Mesodermal cell (in vitro differentiated cells): ENCODE measurements around the gene GNG2.
"Not testable (repeated sequence)": the region's sequence is repeated elsewhere in the genome, so short reads cannot be mapped to it uniquely, and the experiment has no call there.

Experiments used
- H3K27ac ChIP-seq: 2 replicates; pipeline ENCODE4 v1.7.0; 2013; ENCODE audit warnings: mild to moderate bottlenecking, low read depth, low read length, moderate library complexity; ENCODE audit not compliant: severe bottlenecking
- H3K36me3 ChIP-seq: 2 replicates; pipeline ENCODE4 v1.7.1; 2013; ENCODE audit warnings: mild to moderate bottlenecking, low read length, moderate library complexity; ENCODE audit not compliant: control insufficient read depth, insufficient read depth
- H3K4me1 ChIP-seq: one replicate; pipeline ENCODE4 v1.7.1; 2013; ENCODE audit warnings: mild to moderate bottlenecking, low read length; ENCODE audit not compliant: insufficient read depth, control insufficient read depth, poor library complexity, severe bottlenecking
- H3K4me3 ChIP-seq: 2 replicates; pipeline ENCODE4 v1.7.0; 2013; ENCODE audit warnings: low read length, control low read depth, mild to moderate bottlenecking; ENCODE audit not compliant: insufficient read depth, poor library complexity, severe bottlenecking; ENCODE audit errors: extremely low read depth
- H3K9me3 ChIP-seq: 2 replicates; pipeline ENCODE4 v1.7.1; 2013; ENCODE audit warnings: mild to moderate bottlenecking, low read length, moderate library complexity; ENCODE audit not compliant: control insufficient read depth
- WGBS, 2 experiments: methylation state at CpG; one replicate each; pipeline ENCODE4 v1.1.5; 2013; ENCODE audit warnings: missing lambda C conversion rate in 2 of 2; ENCODE audit not compliant: insufficient coverage in 2 of 2; 5-methylcytosine and 5-hydroxymethylcytosine counted together

Gene GNG2

DNA sequence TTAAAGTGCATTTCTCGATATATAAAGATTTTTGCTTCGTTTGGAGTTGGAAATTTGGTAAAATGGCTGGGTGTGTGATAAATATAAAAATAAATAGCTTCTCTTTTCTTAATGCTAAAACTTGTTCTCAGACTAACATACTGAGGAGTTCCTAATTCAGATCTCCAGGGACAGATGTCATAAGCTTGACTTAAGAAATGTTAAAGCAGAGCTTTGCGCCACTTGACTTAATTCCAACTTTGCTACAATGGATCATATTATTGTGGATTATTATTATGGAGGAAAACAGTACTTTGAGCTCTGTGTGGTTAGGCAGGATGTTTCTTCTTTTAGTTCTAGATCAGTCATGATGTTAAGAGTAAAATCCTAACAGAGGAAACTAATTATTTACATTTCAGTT, 33.8 kb downstream of the GNG2 start:
- no peaks in the 10 kb centered on the region for H3K4me1 ChIP-seq
- WGBS, 2 experiments = no CpG with 5 or more reads among the region's 3 CpGs
- H3K4me3 ChIP-seq = no peak overlapping the region
- H3K27ac ChIP-seq = no peak overlapping the region
- H3K36me3 ChIP-seq = no peaks in the 10 kb centered on the region
- no peaks in the 10 kb centered on the region for H3K9me3 ChIP-seq

DNA sequence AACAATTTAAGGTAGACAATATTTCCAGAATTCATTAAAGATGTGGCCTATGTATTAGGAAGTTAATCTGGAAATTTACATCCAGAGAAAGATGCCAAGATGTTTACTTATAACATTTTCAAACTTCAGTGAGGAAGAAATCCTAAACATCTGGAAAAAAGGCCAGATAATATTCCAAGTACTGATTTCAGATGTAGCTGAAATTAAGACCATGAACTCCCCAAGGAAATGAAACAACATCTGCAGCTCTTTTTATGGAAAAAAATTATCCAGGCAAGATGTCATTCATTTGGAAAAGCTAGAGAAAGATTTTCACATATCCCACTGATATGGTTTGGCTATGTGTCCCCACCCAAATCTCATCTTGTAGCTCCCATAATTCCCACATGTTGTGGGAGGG, 35.0 kb downstream of the GNG2 start:
- no peaks in the 10 kb centered on the region for H3K4me1 ChIP-seq
- no peak overlapping the region for H3K27ac ChIP-seq

DNA sequence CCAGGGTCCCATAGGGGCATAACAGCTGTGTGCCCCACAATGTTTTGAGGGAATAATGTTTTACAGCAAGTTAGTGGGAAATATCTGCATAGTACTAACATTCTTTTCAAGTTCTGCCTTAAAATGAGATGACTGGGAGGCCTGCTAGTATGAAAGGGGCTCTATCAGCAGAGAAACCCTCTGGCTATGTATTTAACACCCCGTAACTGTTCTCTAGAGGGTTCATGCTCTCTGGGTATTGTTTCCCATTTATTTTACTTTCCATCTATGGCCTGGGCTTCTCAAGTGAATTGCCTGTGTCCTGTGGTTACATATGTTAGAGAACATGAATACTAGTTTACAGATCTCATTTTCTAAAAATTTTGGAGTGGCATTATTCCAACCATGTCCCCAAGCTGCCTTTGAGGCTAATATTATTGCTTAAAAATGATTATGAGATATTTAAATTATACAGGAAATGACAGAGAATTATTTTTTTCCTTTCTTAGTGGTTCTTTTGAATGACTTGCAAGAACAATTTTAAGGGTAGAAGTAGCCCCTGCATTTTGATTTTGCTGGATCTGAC, 37.5 kb downstream of the GNG2 start:
- Histone ChIP-seq H3K36me3 (no peaks in the 10 kb centered on the region), H3K9me3 (no peaks in the 10 kb centered on the region), H3K27ac (no peak overlapping the region), H3K4me1 (no peaks in the 10 kb centered on the region), H3K4me3 (no peak overlapping the region)
- no CpG with 5 or more reads among the region's 1 CpG for WGBS, 2 experiments

More for the DNA sequence above, 35.0 kb downstream of the GNG2 start:
- no peaks in the 10 kb centered on the region for H3K9me3 ChIP-seq
- H3K4me3 ChIP-seq = no peak overlapping the region
- H3K36me3 ChIP-seq = no peaks in the 10 kb centered on the region

DNA sequence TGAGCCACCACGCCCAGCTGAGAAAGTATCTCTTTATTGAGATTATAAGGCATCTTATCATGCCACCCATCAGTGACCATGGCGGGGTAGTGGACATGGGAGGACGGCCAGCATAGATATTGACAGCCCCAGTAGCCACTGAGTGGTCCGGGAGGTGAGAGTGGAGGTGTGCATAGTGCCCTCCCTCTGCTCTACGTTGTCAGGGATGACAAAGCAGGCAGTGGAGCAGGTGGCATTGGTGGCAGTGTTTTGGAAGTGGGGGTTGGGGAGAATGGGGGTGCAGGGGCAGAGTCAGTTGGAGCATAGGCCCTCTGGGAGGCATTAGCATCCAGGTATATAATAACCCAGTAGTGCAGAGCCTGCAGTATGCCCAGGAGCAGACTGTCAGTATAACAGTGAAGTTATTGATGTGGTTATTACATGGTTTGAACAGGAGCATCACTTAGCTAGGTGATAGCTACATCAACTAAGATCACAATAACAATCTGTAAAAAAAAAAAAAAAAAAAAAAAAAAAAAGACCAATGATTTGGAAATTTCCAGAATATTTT, 41.1 kb downstream of the GNG2 start:
- no peak overlapping the region for H3K4me3 ChIP-seq
- no peak overlapping the region for H3K27ac ChIP-seq
- 92 to 96% methylated on average over 2 to 5 of the region's 5 CpGs for WGBS, 2 experiments
- peaks cover 3% of the 10 kb centered on the region for H3K4me1 ChIP-seq
- peaks cover 9% of the 10 kb centered on the region for H3K9me3 ChIP-seq
- H3K36me3 ChIP-seq = no peaks in the 10 kb centered on the region

DNA sequence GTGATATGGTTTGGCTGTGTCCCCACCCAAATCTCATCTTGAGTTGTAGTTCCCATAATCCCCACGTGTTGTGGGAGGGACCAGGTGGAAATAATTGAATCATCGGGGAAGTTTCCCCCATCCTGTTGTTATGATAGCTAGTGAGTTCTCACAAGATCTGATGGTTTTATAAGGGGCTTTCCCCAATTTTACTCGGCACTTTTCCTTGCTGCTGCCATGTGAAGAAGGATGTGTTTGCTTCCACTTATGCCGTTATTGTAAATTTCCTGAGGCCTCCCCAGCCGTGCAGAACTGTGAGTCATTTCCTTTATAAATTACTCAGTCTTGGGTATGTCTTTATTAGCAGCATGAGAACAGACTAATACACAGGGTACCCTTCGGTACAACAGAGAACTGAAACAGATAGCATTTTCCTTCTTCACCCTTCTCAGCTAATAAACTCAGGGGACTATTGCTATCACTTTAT, 45.3 kb downstream of the GNG2 start:
- not testable (repeated sequence) for H3K36me3 ChIP-seq, H3K27ac ChIP-seq, H3K9me3 ChIP-seq, H3K4me1 ChIP-seq, H3K4me3 ChIP-seq
- 75 to 95% methylated on average over 2 of the region's 6 CpGs for WGBS, 2 experiments

DNA sequence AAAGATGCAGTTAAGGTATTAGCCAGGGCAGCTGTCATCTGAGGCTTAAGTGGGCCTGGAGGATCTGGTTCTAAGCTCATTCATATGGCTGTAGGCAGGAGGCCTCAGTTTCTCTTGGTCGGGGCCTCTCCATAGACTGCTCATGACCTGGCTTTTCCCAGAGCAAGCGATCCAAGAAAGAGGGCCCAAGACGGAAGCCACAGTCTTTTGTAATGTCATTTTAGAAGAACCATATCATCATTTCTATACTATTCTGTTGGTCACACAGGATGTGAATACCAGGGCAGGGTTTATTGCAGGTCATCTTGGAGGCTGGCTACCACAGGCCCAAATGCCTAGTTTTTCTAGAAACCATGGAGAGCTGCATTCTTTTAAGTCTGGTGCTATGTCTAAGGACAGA, 47.7 kb downstream of the GNG2 start:
- Histone ChIP-seq H3K4me1 (peaks cover 3% of the 10 kb centered on the region), H3K9me3 (peaks cover 9% of the 10 kb centered on the region), H3K4me3 (no peak overlapping the region), H3K36me3 (no peaks in the 10 kb centered on the region), H3K27ac (no peak overlapping the region)
- 91 to 100% methylated on average over 2 to 3 of the region's 3 CpGs for WGBS, 2 experiments

DNA sequence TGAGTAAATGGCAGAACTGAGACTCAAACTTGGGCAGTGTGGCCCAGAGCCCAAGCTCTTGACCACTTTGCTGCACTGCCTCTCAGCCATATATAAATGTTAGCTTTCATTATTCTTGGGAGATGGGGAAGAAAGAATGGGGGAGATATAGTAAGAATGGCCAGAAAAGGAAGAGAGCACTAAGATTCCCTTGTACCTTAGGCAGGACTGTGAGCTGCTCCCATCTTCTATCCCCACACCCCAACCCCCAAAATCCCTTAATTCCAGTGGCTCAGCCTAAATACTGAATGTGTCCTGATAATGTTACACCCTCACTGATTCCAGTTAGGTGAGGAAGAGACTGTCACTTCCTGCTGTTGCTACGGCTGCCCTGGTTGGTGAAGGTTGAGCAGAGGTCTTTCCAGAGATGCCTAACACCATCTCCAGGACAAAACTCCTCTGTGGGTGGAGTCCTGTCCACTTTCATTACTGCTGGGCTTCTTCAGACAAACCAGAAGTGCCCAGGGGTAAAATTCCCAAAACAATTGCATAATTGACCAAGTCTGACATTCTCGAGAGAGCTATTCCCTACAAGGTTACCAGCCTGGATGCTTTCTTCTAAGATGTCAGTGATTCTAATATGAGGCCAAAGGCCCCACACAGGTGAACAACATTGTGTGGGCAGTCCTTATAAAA, 51.8 kb downstream of the GNG2 start:
- Histone ChIP-seq H3K9me3 (no peaks in the 10 kb centered on the region), H3K4me3 (no peak overlapping the region), H3K36me3 (no peaks in the 10 kb centered on the region), H3K27ac (no peak overlapping the region), H3K4me1 (no peaks in the 10 kb centered on the region)
- WGBS, 2 experiments = 78 to 89% methylated on average over 1 to 2 of the region's 2 CpGs

DNA sequence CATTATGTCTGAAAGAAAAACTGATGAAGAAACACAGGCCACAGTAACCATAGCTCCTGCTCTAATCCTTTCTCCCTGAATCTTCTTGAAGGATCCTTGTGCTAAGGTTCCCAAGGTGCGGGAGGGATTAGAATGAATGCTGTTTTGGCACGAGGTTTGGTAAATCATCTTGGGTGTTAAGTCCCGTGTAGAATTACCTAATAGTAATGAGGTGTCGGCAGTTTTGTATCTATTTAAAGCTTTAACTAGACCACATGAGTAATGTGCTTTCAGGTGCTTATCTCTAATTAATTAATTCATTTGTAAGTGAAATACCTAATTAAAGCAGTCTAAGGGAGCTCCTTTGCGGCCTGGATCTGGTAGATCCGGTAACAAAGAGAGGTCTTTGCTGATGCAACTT, 53.9 kb downstream of the GNG2 start:
- 67% methylated on average over 2 to 3 of the region's 6 CpGs for WGBS, 2 experiments
- no peaks in the 10 kb centered on the region for H3K9me3 ChIP-seq
- no peaks in the 10 kb centered on the region for H3K4me1 ChIP-seq
- no peaks in the 10 kb centered on the region for H3K36me3 ChIP-seq
- no peak overlapping the region for H3K4me3 ChIP-seq
- no peak overlapping the region for H3K27ac ChIP-seq

DNA sequence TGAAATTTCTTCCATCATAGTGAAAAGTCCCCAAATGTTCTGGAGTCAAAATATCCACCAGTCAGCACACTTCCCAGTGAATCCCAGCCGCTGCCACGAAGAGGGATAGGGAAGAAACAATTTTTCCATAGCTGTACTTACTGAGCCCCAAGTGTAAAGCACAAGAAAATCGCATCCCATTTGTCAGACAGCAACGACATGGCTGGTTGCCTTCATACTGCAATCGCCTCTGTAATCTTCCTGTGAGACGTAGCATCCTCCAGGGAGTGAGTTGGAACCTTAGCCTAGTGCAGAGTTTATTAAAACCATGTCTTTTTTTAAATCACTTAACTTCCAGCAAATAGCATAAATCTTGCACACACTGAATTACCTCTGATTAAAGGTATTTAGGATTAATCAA, 56.8 kb downstream of the GNG2 start:
- Histone ChIP-seq H3K4me1 (no peaks in the 10 kb centered on the region), H3K4me3 (no peak overlapping the region), H3K36me3 (no peaks in the 10 kb centered on the region), H3K9me3 (no peaks in the 10 kb centered on the region), H3K27ac (no peak overlapping the region)
- WGBS, 2 experiments = 90 to 93% methylated on average over 5 of the region's 6 CpGs

DNA sequence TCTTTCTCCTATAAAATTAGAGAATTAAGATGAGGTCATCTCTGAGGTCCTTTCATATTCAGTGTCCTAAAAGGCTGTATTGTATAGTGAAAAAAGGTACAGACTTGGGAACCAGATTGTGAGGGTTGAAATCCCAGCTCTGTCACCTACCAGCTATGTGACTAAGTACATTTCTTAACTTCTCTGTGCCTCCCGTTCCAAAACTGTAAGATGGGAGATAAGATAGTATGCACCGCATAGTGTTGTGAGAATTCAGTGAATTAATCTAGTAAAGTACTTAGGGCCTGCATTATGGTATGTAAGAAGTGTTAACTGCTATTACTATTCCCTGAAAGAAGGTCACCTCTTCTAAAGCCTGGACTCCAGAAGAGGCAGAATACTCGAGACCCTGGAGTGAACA, 60.6 kb downstream of the GNG2 start:
- 100% methylated on average over 1 of the region's 3 CpGs; no CpG with 5 or more reads in 1 of the 2 experiments for WGBS, 2 experiments
- Histone ChIP-seq H3K36me3 (no peaks in the 10 kb centered on the region), H3K4me1 (peaks cover 5% of the 10 kb centered on the region), H3K4me3 (no peak overlapping the region), H3K9me3 (no peaks in the 10 kb centered on the region), H3K27ac (no peak overlapping the region)

DNA sequence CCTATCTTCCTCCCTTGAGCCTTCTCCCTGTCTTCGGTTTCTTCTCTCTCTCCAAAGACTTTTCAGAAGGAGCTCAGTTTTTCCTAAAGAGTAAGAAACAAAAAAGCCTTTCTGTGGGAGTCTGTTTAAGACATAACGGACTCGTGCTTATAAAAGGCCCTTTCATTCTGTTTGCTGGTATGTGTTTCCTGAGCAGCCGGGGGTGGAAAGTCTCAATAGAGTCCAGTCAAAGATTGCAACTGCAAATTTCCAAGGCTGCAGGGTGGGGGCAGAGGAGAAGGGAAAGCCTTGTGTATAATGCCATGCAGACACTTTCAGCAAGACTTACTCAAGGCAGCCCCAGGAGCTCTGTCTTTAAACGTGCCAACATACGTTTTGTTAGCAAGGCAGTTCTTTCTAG, 62.2 kb downstream of the GNG2 start:
- H3K4me1 ChIP-seq = peaks cover 5% of the 10 kb centered on the region
- no peaks in the 10 kb centered on the region for H3K36me3 ChIP-seq
- no peaks in the 10 kb centered on the region for H3K9me3 ChIP-seq
- H3K4me3 ChIP-seq = no peak overlapping the region
- peak overlapping the region; percentile 93 for H3K27ac ChIP-seq
- WGBS, 2 experiments = 47 to 66% methylated on average over 4 to 5 of the region's 6 CpGs
